HG02571 (cell line): Measurements from ENCODE around the gene SEBOX.
"Not testable (repeated sequence)": the region's sequence is repeated elsewhere in the genome, so short reads cannot be mapped to it uniquely, and the experiment has no call there.

Source experiments
- ATAC-seq: cut with Tn5 transposase; IDR thresholded peaks from one replicate; pipeline ENCODE4 v1.9.1; 2021; ENCODE audit warnings: mild to moderate bottlenecking, moderate library complexity; ENCODE audit not compliant: unreplicated experiment

Gene SEBOX

DNA sequence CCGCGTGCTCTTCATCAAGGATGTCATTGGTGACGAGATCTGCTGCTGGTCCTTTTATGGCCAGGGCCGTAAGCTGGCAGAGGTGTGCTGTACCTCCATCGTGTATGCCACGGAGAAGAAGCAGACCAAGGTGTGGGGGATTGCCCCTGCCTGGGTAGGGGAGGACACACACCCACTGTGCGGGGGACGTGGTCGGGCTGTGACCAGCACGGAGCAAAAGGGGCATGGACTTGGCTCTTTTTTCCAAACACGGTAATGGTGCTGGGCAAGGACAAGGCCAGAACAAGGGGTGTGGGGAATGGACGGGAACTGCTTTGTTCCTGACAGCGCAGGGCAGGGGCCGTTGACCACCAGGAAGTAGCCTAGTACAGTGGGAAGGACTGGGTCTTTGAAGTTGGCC lies 22.7 kb downstream of the SEBOX start:
- ATAC-seq = no peak

DNA sequence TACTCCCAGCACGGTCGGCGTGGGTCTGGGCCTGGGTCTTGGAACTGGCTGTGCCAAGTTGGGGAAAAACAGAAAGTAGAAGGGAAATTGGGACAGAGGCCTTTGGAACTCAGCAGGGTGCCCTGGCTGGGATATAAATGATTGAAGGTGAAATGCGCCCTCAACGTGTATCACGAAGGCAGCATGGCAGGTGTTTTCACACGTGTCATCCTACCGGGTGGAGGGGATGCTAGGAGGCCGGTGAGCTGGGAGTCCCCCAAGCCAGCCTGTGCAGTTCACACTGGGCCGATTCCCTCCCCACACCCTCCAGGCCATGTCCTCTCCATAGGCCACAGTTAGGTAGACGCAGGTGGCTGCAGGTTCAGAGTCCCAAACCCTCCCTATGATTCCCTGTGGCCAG lies 23.5 kb downstream of the SEBOX start:
- ATAC-seq = no peak

DNA sequence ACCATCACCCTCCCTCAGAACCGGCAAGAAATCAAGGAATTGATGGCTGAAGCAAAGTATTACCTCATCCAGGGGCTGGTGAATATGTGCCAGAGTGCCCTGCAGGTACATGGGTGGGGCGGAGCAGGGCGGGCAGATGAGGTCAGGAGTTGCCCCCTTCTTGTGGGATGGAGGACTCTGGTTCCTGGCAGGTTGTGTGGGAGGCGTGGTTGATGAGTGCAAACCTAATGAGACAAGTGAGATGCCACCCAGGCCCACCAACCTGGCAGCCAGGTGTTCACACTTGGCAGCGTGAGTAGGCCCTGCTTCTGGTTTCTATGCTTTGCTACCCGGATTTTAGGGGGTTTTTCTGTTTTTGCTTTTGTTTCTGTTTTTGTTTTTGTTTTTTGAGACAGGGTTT lies 24.6 kb downstream of the SEBOX start:
- ATAC-seq = no peak

DNA sequence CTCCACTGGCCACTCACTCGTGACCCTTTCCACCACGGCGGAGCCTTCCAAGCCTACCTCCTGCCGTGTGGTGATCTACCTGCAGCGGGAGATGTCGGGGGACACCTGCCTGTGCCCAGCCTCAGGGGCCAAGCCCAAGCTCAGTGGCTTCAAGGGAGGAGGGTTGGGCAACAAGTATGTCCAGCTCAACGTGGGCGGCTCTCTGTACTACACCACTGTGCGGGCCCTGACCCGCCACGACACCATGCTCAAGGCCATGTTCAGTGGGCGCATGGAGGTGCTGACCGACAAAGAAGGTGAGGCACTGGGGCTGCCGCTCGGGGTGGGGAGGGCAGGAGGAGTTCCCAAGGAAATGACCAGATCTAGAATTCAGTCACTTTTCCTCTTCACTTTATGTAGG lies 25.6 kb downstream of the SEBOX start:
- ATAC-seq = no peak

DNA sequence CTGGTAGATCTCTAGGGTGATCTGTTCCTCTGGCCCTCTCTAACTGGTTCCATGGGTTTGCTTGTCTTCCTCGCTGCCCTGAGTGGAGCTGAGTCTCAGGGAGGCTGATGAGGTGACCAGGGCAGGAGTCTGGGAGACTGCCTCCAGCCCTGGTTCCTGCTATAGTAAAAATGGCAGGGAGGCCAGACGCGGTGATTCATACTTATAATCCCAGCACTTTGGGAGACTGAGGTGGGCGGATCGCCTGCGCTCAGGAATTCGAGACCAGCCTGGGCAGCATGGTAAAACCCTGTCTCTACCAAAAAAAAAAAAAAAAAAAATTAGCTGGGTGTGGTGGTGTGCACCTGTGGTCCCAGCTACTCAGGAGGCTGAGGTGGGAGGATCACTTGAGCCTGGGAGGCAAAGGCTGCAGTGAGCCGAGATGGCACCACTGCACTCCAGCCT lies 26.2 kb downstream of the SEBOX start:
- ATAC-seq = not testable (repeated sequence)

DNA sequence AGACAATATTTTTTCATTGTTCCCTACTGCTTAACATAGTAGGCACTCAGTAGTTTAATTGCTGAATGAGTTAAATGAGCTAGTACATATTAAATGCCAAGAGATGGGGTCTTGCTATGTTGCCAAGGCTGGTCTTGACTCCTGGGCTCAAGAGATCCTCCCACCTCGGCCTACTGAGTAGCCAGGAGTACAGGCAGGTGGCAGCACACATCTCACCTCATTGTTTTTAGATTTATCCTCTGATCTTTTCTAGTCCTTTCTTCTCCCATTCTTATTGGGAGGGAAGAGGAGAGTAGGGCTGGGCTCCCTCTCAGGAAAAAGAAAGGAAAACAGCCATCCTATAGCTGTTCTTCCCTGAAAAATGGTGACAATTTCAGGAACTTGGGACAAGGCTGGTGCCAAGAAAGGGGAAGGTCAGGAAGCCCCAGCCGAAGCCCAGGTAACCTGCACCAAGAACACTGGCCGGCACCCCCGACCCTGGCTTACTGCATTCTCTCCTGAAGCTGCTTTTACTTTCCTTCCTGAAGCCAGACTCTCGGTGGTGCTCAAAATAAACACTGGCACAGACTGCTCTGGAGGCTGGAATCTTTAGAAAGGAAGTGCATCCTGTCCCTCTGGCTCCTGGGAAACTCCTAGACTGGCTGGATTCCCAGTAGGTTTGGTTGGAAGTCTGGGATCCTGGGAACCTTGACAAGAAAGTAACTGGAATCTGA lies 26.8 kb downstream of the SEBOX start:
- ATAC-seq = no peak

DNA sequence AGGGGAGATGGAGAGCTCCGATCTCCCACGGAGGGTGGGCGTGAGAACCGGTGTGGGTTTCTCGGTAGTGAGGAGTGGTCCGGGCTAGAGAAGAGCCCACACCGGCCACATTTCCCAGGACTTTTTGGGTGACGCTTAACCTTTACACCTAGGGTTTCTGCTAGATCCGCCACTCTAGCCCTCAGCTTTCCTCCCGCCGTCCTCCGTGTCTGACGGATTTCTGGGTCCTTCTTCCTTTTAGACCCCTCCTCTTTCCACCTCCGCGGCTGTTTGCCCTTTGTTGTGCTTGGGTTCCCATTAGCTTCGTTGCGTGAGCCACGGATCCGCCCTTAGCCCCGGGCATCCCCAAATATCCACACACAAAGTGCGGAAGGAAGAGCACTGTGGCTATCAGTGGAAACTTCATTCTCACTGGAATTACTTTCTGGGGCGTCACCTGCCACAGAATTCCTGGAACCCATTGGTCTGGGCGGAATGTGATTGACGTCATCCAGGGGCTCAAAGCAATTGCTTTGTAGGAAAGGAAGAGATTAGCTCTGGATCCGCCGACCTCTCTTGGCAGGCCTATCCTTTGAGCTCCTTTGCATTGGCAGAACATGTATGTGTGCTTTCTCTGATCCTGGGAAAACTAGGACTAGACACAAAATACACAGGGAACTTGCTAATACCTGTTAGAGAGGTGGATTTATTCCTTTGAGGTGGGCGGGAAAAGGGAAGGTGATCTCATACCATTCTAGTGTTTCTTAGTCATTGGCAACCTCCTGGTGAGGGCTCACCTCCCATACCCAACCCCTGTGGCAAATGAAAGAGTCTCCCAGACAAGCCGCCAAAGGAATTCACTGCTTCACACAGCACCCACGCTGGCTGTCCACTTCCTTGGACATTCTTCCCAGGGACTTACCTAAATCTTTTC lies 28.8 kb downstream of the SEBOX start:
- no peak for ATAC-seq

DNA sequence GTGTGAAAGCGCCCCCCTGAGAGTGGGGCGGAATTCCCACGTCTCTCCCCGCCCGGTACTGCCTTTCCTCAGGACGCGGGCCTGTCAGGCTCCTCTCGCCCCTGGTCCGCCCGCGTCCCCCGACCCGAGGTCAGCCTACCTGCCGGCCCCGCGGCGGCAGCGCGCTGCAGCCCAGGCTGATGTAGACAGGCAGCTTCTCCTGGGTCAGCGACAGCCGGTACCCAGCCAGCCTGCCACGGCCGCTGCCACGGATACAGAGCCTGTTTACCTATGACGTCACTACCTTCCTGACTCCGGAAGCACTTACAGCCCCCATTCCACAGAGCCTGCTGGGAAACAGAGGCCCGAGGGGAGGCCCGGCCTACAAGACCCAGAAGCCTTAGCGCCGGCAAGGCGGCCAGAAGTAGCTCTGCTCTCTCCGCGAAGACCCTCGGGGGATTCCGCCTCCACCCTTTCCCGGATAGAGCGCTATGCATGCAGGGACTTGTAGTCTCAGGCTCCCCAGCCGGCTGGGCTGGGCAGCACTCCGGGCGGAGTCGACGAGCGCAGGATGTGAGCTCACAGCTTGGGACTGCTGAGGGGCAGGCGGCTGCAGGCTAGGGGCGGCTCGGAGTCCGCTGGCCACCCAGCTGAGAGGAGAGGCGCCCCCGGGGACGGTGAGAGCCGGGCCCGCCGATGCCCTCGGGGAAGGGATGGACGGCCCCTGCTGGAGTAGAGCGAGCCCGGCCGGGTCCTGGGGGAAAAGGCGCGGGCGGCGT lies 29.6 kb downstream of the SEBOX start, which contains the start of the genes IFT20 and TNFAIP1:
Gene IFT20, minus strand, starts transcription at position 272 of the 758 bp plus-strand sequence. CDS start 3,487 bp downstream, outside the sequence.
Gene TNFAIP1, plus strand, starts transcription at position 561 of the 758 bp plus-strand sequence. CDS start 3,761 bp downstream, outside the sequence.
- peak; percentile 94 for ATAC-seq

DNA sequence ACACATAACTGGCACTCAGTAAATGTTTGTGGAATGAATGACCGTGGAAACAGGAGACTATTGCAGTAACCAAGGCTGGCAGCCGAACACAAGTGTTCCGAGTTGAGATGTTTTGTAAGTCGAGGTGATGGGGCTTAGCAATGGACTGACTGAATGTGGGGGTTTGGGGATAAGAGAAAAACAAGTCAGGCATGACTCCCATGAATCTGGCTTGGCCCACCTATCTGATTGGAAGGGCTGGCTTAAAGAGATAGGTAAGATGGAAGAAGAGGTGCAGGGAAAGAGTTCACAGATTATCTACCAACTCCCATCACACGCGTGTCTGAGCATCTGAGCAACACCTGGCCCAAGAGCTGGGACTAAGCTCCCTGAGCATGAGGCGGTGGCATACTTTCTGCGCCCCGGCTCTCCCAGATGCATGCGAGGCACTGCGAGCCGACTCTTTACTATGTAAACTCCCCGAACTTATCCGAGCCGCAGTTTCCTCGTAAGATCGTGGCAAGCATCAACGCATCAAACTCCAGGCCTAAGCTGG lies 30.3 kb downstream of the SEBOX start:
- ATAC-seq = no peak

DNA sequence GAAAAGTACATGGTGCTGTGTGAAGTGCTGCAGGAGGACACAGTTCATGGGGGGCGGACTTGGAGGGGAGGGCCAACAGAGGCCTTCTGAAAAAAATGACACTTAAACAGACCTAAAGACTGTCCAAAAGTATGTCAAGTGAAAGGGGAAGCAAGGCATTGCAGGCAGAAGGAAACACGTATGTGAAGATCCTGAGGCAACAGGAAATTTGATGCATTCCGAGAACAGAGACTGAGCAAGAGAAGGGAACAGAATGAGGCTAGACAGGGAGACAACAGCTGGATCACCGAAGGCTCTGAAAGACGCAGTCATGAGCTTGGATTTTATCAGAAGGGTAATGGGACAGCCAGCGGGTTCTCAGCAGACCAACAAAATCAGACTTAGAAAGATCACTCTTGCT lies 30.8 kb downstream of the SEBOX start:
- no peak for ATAC-seq

DNA sequence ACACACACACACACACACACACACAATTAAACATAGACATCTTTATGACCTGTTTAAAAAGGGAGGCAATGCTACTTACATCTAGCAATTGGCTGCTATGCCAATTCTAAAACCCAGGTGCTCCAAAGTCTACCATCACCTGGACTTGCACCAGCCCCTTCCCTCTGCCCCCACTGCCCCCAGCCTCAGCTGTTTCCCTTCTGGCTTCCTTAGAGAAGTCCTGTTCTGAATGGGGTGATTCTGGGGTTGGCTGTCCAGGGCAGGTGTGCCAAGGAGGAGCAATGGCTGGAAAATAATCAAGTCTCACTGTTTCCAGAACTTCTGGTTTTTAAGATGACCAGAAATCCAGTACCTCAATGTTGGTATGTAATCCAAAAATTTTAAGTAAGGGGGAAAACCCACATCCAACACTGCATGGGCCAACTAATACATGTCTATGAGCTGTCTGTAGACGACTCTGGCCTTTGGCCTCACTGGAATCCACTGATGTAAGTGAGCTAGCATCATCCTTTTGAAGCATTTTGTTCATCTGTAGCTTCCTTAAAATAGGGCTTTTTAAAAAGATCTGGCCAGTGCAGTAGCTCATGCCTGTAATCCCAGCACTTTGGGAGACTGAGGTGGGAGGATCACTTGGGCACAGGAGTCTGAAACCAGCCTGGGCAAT lies 31.8 kb downstream of the SEBOX start:
- no peak for ATAC-seq

DNA sequence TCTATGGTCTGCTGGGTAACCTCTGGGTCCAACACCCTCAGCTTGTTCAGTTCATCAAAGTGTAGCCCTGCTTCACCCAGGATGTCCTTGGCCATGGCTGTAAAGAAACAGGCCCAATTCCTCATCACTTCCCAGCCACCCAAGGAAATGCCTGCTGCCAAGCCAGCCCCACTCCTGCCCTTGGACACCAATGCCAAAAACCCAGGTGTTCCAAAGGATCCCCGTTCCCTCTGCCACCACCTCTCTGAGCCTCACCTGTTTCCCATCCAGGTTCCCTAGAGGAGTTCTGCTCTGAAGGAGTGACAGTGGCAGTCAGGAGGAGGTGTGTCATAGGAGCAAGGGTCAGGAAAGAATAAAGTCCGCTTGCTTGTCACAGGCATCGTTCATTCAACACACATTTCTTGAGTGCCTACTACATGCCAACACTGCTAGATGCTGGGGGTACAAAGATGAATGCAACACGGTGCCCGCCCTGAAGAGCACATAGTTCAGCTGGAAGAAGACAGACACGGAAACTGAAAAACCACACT lies 33.0 kb downstream of the SEBOX start:
- ATAC-seq = no peak

DNA sequence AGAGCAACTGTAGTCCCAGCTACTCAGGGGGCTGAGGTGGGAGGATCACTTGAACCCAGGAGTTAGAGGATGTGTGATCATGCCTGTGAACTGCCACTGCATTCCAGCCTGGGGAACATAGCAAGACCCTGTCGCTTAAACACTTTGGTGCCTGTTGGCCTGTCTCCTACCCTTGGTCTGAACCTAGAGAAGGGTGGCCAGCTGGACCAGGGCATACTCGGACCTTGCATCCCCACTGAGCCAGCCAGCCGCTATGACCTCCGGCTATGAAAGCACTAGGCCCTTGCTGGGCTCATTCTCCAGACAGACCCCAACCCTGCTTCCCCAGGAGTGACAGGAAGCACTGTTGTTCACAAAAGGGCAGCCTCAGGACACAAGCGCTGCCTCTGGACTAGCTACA lies 34.3 kb downstream of the SEBOX start:
- ATAC-seq = no peak

DNA sequence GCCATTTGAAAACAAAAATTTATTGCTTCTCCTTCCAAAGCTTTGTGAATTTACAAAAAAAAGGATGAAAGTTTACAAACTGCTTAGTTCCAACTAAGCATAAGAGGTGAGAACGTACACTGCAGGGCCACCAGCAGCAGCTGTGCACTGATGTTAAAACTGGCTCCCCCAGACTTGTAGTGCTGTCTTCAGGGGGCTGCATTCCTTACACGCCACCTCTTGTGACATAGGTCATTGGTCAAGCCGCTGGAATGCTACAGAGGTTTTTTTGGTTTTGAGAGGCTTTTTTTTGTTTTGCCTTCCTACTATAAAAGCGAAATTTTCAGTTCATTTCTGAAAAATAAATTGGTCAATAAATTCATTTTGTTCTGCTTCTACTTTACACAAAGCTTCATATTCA lies 36.7 kb downstream of the SEBOX start:
- no peak for ATAC-seq

DNA sequence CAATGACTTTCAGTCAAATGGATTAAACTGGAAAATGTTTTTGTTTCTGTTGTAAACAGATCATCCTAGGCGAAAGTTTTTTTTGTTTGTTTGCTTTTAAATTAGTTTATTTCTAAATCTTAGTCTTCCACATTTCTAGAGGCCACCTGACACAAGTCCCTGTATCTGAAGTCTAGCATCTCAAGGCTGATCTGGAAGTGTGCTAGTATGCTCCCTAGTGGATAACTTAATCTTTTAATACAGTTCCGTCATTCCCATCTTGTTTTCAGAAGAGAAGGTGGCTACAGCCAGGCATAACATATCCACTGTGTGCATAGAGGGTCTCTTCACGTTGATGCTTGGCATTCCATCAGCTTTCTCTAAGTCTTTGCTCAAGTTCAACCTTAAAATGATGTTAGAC lies 37.3 kb downstream of the SEBOX start:
- ATAC-seq = no peak

DNA sequence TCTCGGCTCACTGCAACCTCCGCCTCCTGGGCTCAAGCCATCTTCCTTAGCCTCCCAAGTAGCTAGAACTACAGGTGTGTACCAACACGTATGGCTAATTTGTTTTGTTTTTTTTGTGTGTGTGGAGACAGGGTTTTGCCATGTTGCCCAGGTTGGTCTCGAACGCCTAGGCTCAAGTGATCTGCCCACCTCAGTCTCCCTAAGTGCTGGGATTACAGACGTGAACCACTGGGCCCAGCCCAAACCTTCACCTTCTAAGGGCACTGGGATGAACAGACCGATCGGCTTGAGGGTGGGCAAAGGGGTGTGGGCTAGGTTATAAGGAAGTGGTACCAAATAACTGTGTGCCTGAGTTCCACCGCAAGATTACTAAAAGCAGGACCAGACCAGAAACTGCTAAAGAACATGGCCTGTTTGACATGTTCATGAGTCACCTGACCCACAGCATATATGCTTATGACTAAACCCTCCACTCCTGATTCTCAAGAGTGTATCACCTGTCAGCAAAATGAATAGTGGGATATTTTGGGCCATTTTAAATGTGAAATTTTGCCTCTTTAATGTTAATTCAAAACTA lies 37.9 kb downstream of the SEBOX start:
- ATAC-seq = peak; percentile 67

DNA sequence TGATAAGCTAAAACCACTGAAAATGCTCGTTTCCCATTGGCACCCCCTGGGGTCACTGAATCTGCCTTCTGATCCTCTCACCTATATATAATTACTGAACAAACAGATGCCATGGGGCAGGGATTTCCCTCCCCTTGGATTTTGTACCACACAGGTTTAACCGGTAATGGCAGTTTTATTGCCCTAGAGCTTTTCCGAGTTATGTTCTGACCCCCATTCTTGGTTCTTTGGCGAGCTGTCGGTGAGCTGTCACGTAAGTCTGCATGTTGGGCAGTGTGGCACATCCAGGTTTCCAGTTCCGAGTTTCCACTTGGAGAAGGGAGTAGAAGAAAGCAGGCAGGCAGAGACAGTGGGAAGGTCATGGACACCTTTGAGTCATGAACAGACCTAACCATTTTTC lies 38.9 kb downstream of the SEBOX start:
- no peak for ATAC-seq

DNA sequence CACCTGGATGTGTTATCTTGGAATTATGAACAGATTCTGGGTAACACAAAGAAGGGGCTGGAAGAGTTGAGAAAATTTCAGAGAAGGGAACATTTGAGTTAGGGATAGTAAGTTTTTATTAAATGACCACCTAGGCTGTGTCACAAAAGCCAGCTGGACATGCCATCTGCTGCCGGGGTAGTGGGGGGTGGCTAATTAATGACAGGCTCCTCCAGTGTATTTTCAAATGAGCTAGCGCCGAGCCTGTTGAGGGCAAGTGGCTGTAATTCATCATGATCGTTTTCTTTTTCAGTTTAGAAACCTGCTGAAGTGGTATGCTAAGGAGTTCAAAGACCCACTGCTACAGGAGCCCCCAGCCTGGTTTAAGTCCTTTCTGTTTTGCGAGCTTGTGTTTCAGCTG lies 39.8 kb downstream of the SEBOX start:
- ATAC-seq = no peak

DNA sequence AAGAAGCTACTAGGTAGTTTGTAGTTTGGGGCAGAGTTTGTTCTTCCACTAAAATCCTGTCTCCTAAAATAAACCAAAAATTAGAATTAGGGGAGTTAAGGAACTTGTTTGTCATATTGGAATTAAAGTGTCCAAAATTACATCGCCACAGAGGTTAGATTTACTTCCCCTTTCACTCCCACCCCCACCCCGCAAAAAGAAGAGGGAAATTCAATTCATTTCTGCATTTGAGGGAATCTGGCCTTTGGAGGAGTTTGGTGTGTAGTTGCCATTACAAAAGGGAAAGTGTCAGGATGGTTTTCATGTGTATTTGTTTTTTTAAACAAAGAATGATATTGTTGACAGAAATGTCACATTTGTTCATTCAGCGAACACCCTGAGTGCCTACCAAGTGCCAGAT lies 40.2 kb downstream of the SEBOX start:
- ATAC-seq = no peak

DNA sequence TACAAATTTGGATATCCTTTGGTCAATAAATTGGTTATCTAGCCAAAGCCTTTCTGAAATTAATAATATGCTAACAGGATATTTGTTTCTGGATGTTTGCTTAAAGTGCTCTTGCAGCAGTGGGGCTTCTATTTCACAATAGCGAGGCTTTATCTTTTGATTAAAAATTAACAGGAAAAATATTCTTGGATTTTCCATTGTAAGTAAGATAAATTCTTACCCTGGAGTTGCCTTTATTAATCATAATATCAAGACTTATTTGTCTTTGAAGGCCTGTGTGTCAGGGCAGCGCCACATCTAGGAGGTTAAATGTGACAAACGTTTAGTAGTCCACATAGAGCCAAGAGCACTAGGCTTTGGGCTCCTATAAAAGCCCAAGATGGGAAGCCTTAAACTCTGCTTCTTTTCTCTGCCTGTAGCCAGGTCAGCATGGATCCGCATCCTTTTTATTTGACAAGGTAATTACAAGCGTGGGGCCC lies 40.7 kb downstream of the SEBOX start:
- no peak for ATAC-seq
